Astrocyte (in vitro differentiated cells and primary cell): ENCODE measurements around the gene CCDC157.

ENCODE experiments used
- EZH2 ChIP-seq: IDR thresholded peaks from 2 replicates; pipeline ENCODE4 v1.6.1; 2012; ENCODE audit warnings: mild to moderate bottlenecking, low read length, inconsistent platforms; ENCODE audit not compliant: insufficient read depth
- TF ChIP-seq, protein P1 (sequence below): IDR thresholded peaks from 2 replicates; pipeline ENCODE4 v1.5.1; 2011; ENCODE audit warnings: low read depth, mild to moderate bottlenecking, inconsistent platforms, low read length, moderate library complexity; ENCODE audit not compliant: insufficient read depth

DNA sequence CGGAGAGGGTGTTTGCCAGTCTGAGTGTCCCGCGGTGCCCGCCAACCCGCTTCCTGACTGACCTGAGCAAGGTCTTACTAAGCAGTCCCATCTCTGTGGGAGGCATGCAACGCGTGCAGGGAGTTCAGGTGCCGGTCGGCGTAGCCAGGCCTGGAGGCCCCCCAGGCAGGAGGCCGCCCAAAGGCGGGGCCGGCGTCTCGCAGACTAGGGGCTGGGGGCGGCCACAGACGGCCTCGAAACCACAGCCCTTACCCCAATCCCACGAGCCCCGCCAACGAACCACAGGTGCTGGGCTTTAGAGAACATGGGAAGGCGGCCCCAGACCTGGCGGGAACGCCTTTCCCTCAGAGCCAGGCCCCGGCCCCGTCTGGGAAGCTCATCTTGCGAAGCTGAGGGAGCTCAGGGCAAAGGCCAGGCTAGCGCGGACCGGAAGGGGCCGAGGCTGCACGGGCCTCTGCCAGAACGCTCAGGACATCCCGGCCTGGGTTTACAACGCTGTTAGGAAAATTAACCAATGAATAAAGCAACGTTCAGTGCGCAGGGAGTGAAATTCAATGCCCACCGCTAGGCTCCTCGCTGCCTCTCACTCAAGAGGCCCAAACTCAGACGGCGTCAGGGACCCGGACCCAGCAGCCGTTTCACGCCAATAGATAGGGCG is 66.6 kb downstream of the CCDC157 start:
- TF ChIP-seq, protein P1, sequence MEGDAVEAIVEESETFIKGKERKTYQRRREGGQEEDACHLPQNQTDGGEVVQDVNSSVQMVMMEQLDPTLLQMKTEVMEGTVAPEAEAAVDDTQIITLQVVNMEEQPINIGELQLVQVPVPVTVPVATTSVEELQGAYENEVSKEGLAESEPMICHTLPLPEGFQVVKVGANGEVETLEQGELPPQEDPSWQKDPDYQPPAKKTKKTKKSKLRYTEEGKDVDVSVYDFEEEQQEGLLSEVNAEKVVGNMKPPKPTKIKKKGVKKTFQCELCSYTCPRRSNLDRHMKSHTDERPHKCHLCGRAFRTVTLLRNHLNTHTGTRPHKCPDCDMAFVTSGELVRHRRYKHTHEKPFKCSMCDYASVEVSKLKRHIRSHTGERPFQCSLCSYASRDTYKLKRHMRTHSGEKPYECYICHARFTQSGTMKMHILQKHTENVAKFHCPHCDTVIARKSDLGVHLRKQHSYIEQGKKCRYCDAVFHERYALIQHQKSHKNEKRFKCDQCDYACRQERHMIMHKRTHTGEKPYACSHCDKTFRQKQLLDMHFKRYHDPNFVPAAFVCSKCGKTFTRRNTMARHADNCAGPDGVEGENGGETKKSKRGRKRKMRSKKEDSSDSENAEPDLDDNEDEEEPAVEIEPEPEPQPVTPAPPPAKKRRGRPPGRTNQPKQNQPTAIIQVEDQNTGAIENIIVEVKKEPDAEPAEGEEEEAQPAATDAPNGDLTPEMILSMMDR, result peak; percentile 4
- no peak for TF ChIP-seq EZH2
